HCT116 (cell line): Measurements from ENCODE around the gene C5orf63. TPM values are rescaled to one million over a fixed set of nuclear protein-coding genes. Genes with fewer than 3 reads are reported as not detected.

Experiments used
- ATAC-seq: fragments of 200-7000 bp; cut with Tn5 transposase; 2 replicates; pipeline ENCODE4 v1.9.1; 2020; ENCODE audit warnings: mild to moderate bottlenecking, moderate library complexity
- BruUV-seq: library from RNA; stranded (reverse); fragments of 400-500 nt; replicated peaks from 2 replicates; lab custom pipeline; 2021; lab: Mats Ljungman, UMichigan
- CTCF ChIA-PET: fragments of 300-600 bp; sonication (Branson Sonifier 250); formaldehyde crosslinking; loops from one replicate; lab custom pipeline; 2021; ENCODE audit warnings: antibody characterized with exemption; lab: Charles Lee
- POLR2A ChIA-PET: fragments of 300-600, 350-600 bp; sonication (Branson Sonifier 250); formaldehyde crosslinking; loops from one replicate; lab custom pipeline; 2021; ENCODE audit warnings: antibody characterized with exemption; lab: Charles Lee
- RAD21 ChIA-PET, 2 experiments: fragments of 300-600 bp; sonication (Branson Sonifier 250); formaldehyde crosslinking; loops; one replicate each; lab custom pipeline; 2023; ENCODE audit warnings: low total read pairs in 2 of 2; ENCODE audit not compliant: uncharacterized antibody in 2 of 2, unreplicated experiment in 2 of 2, low non-redundant PET in 1 of 2; lab: Charles Lee
- DNase-seq: peaks from one replicate; pipeline ENCODE4 v3.0.0-alpha.2; 2010; ENCODE audit warnings: low read depth, low spot score
- H2AFZ ChIP-seq: fragments of 200-600 bp; shearing (Covaris generic), sonication (generic); 2 replicates; pipeline ENCODE4 v1.6.1; 2017; ENCODE audit warnings: low read depth, mixed run types, mixed read lengths, antibody characterized with exemption, low read length; ENCODE audit not compliant: poor library complexity, severe bottlenecking
- H3K27ac ChIP-seq: 2 replicates; pipeline ENCODE4 v1.5.1; 2012; ENCODE audit warnings: low read depth, low read length
- H3K27me3 ChIP-seq: fragments of 200-600 bp; sonication (generic); 2 replicates; pipeline ENCODE4 v1.6.1; 2016; ENCODE audit warnings: mixed run types, low read length, mixed read lengths; ENCODE audit not compliant: insufficient read depth
- H3K36me3 ChIP-seq, 2 experiments: fragments of 200-500 bp in 1 of 2; fragments of 200-600 bp in 1 of 2; sonication (Bioruptor generic) in 1 of 2; sonication (generic) in 1 of 2; 2 replicates each; pipeline versions ENCODE4 v1.5.1 to v1.6.1; 2014 to 2016; ENCODE audit warnings: low read length in 2 of 2, inconsistent platforms in 1 of 2, mixed read lengths in 1 of 2, mixed run types in 1 of 2; ENCODE audit not compliant: insufficient read depth in 2 of 2, control insufficient read depth in 1 of 2
- H3K4me1 ChIP-seq, 2 experiments: fragments of 200-600 bp in 1 of 2; sonication (generic) in 1 of 2; 2 replicates each; pipeline versions ENCODE4 v1.5.1 to v1.6.1; 2012 to 2017; ENCODE audit warnings: low read length in 2 of 2, inconsistent platforms in 1 of 2, mild to moderate bottlenecking in 1 of 2, mixed read lengths in 1 of 2, mixed run types in 1 of 2, moderate library complexity in 1 of 2; ENCODE audit not compliant: insufficient read depth in 2 of 2, control insufficient read depth in 1 of 2
- H3K4me2 ChIP-seq: fragments of 200-600 bp; sonication (generic); 2 replicates; pipeline ENCODE4 v1.6.1; 2017; ENCODE audit warnings: mixed run types, low read length, mixed read lengths
- H3K4me3 ChIP-seq, 2 experiments: fragments of 200-600 bp in 1 of 2; sonication (generic) in 1 of 2; replicated peaks in 1 of 2; 2 replicates each; pipeline ENCODE4 v1.5.1; 2011 to 2016; ENCODE audit warnings: low read length in 2 of 2, control low read depth in 1 of 2, low read depth in 1 of 2, mild to moderate bottlenecking in 1 of 2, mixed read lengths in 1 of 2, mixed run types in 1 of 2
- H3K79me2 ChIP-seq: fragments of 200-600 bp; sonication (generic); 2 replicates; pipeline ENCODE4 v1.6.1; 2017; ENCODE audit warnings: mild to moderate bottlenecking, mixed run types, low read length, moderate library complexity, mixed read lengths; ENCODE audit not compliant: insufficient read depth
- H3K9ac ChIP-seq: fragments of 200-600 bp; sonication (generic); 2 replicates; pipeline ENCODE4 v1.6.1; 2016; ENCODE audit warnings: low read length, mixed read lengths
- H3K9me2 ChIP-seq: fragments of 200-600 bp; sonication (generic), shearing (Covaris generic); 2 replicates; pipeline ENCODE4 v1.6.1; 2017; ENCODE audit warnings: mixed run types, mild to moderate bottlenecking, moderate library complexity; ENCODE audit not compliant: insufficient read depth
- H3K9me3 ChIP-seq, 2 experiments: fragments of 200-500 bp in 1 of 2; fragments of 200-600 bp in 1 of 2; sonication (Bioruptor generic) in 1 of 2; sonication (generic) in 1 of 2; 2 replicates each; pipeline ENCODE4 v1.6.1; 2014 to 2017; ENCODE audit warnings: low read length in 2 of 2, mixed read lengths in 2 of 2, inconsistent platforms in 1 of 2, low read depth in 1 of 2, mild to moderate bottlenecking in 1 of 2, mixed run types in 1 of 2, moderate library complexity in 1 of 2; ENCODE audit not compliant: control insufficient read depth in 1 of 2, insufficient read depth in 1 of 2
- H4K20me1 ChIP-seq: fragments of 200-600 bp; sonication (generic), shearing (Covaris generic); 2 replicates; pipeline ENCODE4 v1.6.1; 2017; ENCODE audit warnings: mixed run types, mild to moderate bottlenecking, moderate library complexity; ENCODE audit not compliant: insufficient read depth
- CEBPB ChIP-seq: IDR thresholded peaks from 2 replicates; pipeline ENCODE4 v1.6.1; 2012; ENCODE audit warnings: low read depth
- ELF1 ChIP-seq: IDR thresholded peaks from 2 replicates; pipeline ENCODE4 v1.6.1; 2012; ENCODE audit warnings: low read depth, borderline replicate concordance
- EZH2 ChIP-seq: fragments of 200-600 bp; sonication (generic); IDR thresholded peaks from 2 replicates; pipeline ENCODE4 v1.6.1; 2017; ENCODE audit warnings: antibody characterized with exemption, mixed run types
- FOSL1 ChIP-seq: IDR thresholded peaks from 2 replicates; pipeline ENCODE4 v1.6.1; 2012; ENCODE audit warnings: low read depth
- POLR2AphosphoS5 ChIP-seq: IDR thresholded peaks from 2 replicates; pipeline ENCODE4 v1.6.1; 2011; ENCODE audit warnings: mild to moderate bottlenecking, low read depth, low read length, moderate library complexity
- RAD21 ChIP-seq: IDR thresholded peaks from 2 replicates; pipeline ENCODE4 v1.6.1; 2012; ENCODE audit warnings: low read depth, mild to moderate bottlenecking
- SRF ChIP-seq: IDR thresholded peaks from 2 replicates; pipeline ENCODE4 v1.6.1; 2012; ENCODE audit warnings: low read depth
- TCF7L2 ChIP-seq: IDR thresholded peaks from 2 replicates; pipeline ENCODE4 v1.7.0; 2011; ENCODE audit warnings: borderline replicate concordance, inconsistent platforms; ENCODE audit not compliant: insufficient read depth, insufficient read length; ENCODE audit errors: extremely low read depth
- YY1 ChIP-seq: IDR thresholded peaks from 2 replicates; pipeline ENCODE4 v1.6.1; 2011; ENCODE audit warnings: low read length, low read depth, moderate library complexity, mild to moderate bottlenecking; ENCODE audit not compliant: insufficient replicate concordance; ENCODE audit errors: extremely low read depth
- ZNF274 ChIP-seq: fragments of 200-500 bp; sonication (Bioruptor generic); IDR thresholded peaks from 2 replicates; pipeline ENCODE4 v1.6.1; 2014; ENCODE audit warnings: mild to moderate bottlenecking, low read depth, low read length, inconsistent platforms
- intact Hi-C: fragments of 100-400 bp; cut with micrococcal nuclease; formaldehyde crosslinking; loops from 2 replicates; pipeline ENCODE4 v1.10.0; 2022
- total RNA-seq: library from RNA; stranded (reverse); gene quantifications from one replicate; pipeline ENCODE4 v1.2.1, GENCODE V29; 2021; ENCODE audit not compliant: unreplicated experiment
- TF ChIP-seq, protein P1 (sequence below): IDR thresholded peaks from 2 replicates; pipeline ENCODE4 v1.6.1; 2011; ENCODE audit warnings: mild to moderate bottlenecking, low read length, moderate library complexity; ENCODE audit not compliant: insufficient replicate concordance; ENCODE audit errors: extremely low read depth
- TF ChIP-seq, protein P2 (sequence below), 3 experiments: fragments of 200-600 bp in 1 of 3; sonication (generic) in 1 of 3; IDR thresholded peaks in 2 of 3; conservative IDR thresholded peaks in 1 of 3; 2 replicates each; pipeline ENCODE4 v1.5.1; 2012 to 2017; ENCODE audit warnings: low read depth in 2 of 3, low read length in 2 of 3, antibody characterized with exemption in 1 of 3, borderline replicate concordance in 1 of 3, control low read depth in 1 of 3, mild to moderate bottlenecking in 1 of 3, mixed read lengths in 1 of 3, mixed run types in 1 of 3, moderate library complexity in 1 of 3; ENCODE audit not compliant: insufficient read depth in 1 of 3
- TF ChIP-seq, protein P3 (sequence below): IDR thresholded peaks from 2 replicates; pipeline ENCODE4 v1.6.1; 2012

The C5orf63 gene
- total RNA-seq, 1 experiment from 2014 or later = 4.4 TPM

DNA sequence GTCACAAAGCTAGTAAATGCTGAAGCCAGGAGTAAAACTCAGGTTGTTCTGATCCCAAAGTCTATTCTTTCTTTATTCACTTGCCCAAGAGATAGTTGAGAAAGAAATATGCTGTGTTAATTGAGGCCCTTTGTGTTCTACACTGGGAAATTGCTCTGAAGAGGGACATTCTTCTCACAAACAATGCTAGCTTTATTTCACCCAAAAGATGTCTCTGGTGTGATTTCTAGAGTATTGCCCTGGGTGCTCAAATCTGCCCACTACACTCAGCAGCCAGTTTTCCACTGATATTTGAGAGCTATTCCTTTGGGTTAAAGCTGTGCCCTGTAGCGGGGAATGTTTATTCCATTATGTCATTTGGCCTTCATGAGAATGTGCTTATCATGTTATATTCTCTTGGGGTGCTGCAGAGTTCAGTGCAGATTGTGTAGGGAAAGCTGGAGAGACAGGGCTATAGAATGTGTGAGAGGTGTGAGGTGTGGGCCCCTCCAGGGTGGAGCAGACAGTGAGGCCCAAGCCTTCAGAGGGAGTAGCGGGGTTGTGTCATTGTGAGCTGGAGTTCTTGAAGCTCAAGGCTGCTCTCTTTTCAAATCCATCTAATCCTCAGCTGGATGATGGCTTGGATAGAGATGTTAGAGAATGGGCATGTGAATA lies 21.0 kb upstream of the C5orf63 start:
- Histone ChIP-seq H4K20me1 (no peaks in the 10 kb centered on the region), H3K27me3 (no peaks in the 10 kb centered on the region), H3K9me3 (no peaks in the 10 kb centered on the region), H2AFZ (no peak overlapping the region), H3K9me2 (no peaks in the 10 kb centered on the region), H3K36me3 (no peaks in the 10 kb centered on the region), H3K9ac (no peak overlapping the region), H3K4me2 (no peak overlapping the region), H3K27ac (no peak overlapping the region), H3K4me1 (no peaks in the 10 kb centered on the region), H3K4me3 (no peak overlapping the region), H3K79me2 (no peaks in the 10 kb centered on the region)
- BruUV-seq = no TSS peak
- intact Hi-C loops = no loop called here
- ChIA-PET POLR2A (no interaction called here), CTCF (no interaction called here), RAD21 (no interaction called here)
- ATAC-seq (no peak), DNase-seq (no peak)
- TF ChIP-seq CEBPB (no peak), ZNF274 (no peak), RAD21 (no peak)

DNA sequence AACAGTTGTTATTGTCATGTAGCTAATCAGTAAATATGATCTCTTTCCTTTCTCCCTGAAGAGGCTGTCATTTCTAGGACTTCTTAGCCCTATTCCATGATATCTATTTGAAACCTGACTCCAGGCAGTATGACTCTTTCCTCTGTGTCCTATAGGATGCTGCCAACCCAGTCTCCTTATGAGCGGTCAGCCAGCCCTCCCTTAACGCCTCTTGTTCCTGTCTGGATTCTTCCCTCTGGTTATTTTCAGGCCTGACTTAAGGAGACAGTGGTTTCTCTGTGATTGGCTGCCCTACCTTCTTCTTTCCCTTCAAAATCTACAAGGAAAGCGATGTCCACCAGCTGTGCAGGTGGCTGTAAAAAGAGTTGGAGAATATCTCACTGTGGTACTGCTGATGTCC lies 19.4 kb upstream of the C5orf63 start:
- ChIA-PET RAD21 (no interaction called here), CTCF (no interaction called here), POLR2A (no interaction called here)
- no peaks in the 10 kb centered on the region for H3K27me3 ChIP-seq
- no peaks in the 10 kb centered on the region for H4K20me1 ChIP-seq
- DNase-seq (no peak), ATAC-seq (peak; percentile 63)
- no peaks in the 10 kb centered on the region for H3K36me3 ChIP-seq
- H3K9me3 ChIP-seq = no peaks in the 10 kb centered on the region
- intact Hi-C loops = no loop called here
- no peak overlapping the region for H3K27ac ChIP-seq
- no peaks in the 10 kb centered on the region for H3K4me1 ChIP-seq
- H3K4me3 ChIP-seq = no peak overlapping the region
- H3K9ac ChIP-seq = no peak overlapping the region
- H3K9me2 ChIP-seq = no peaks in the 10 kb centered on the region
- no peaks in the 10 kb centered on the region for H3K79me2 ChIP-seq
- no peak overlapping the region for H3K4me2 ChIP-seq
- H2AFZ ChIP-seq = no peak overlapping the region
- TF ChIP-seq CEBPB = no peak
- TF ChIP-seq POLR2AphosphoS5 = no peak
- TF ChIP-seq TCF7L2 = no peak
- TF ChIP-seq EZH2 = no peak
- no peak for TF ChIP-seq FOSL1
- no peak for TF ChIP-seq ZNF274
- TF ChIP-seq, protein P1, sequence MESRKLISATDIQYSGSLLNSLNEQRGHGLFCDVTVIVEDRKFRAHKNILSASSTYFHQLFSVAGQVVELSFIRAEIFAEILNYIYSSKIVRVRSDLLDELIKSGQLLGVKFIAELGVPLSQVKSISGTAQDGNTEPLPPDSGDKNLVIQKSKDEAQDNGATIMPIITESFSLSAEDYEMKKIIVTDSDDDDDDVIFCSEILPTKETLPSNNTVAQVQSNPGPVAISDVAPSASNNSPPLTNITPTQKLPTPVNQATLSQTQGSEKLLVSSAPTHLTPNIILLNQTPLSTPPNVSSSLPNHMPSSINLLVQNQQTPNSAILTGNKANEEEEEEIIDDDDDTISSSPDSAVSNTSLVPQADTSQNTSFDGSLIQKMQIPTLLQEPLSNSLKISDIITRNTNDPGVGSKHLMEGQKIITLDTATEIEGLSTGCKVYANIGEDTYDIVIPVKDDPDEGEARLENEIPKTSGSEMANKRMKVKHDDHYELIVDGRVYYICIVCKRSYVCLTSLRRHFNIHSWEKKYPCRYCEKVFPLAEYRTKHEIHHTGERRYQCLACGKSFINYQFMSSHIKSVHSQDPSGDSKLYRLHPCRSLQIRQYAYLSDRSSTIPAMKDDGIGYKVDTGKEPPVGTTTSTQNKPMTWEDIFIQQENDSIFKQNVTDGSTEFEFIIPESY = no peak
- no peak for TF ChIP-seq SRF
- no peak for TF ChIP-seq ELF1
- no peak for TF ChIP-seq YY1
- TF ChIP-seq, protein P2, sequence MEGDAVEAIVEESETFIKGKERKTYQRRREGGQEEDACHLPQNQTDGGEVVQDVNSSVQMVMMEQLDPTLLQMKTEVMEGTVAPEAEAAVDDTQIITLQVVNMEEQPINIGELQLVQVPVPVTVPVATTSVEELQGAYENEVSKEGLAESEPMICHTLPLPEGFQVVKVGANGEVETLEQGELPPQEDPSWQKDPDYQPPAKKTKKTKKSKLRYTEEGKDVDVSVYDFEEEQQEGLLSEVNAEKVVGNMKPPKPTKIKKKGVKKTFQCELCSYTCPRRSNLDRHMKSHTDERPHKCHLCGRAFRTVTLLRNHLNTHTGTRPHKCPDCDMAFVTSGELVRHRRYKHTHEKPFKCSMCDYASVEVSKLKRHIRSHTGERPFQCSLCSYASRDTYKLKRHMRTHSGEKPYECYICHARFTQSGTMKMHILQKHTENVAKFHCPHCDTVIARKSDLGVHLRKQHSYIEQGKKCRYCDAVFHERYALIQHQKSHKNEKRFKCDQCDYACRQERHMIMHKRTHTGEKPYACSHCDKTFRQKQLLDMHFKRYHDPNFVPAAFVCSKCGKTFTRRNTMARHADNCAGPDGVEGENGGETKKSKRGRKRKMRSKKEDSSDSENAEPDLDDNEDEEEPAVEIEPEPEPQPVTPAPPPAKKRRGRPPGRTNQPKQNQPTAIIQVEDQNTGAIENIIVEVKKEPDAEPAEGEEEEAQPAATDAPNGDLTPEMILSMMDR (IDR thresholded peaks at IDR 0.05 in 2 of 3, conservative IDR thresholded peaks at IDR 0.05 in 1 of 3; ENCODE audit: borderline replicate concordance in 1 of 3, insufficient read depth in 1 of 3, low read depth in 2 of 3, low read length in 2 of 3) = no peak
- TF ChIP-seq, protein P3, sequence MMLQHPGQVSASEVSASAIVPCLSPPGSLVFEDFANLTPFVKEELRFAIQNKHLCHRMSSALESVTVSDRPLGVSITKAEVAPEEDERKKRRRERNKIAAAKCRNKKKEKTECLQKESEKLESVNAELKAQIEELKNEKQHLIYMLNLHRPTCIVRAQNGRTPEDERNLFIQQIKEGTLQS = no peak
- BruUV-seq = no TSS peak
